ENCODE data around the gene KIAA1328. TPM values are rescaled to one million over a fixed set of nuclear protein-coding genes. Genes with fewer than 3 reads are reported as not detected.

Gene KIAA1328
- total RNA-seq, 1 donor from 2014 or later, result 11.6 TPM

- H3K9me3 Mint-ChIP-seq, result no peaks in the 10 kb centered on the region
- no peak overlapping the region for H3K27ac Mint-ChIP-seq
- TF ChIP-seq, protein P1, sequence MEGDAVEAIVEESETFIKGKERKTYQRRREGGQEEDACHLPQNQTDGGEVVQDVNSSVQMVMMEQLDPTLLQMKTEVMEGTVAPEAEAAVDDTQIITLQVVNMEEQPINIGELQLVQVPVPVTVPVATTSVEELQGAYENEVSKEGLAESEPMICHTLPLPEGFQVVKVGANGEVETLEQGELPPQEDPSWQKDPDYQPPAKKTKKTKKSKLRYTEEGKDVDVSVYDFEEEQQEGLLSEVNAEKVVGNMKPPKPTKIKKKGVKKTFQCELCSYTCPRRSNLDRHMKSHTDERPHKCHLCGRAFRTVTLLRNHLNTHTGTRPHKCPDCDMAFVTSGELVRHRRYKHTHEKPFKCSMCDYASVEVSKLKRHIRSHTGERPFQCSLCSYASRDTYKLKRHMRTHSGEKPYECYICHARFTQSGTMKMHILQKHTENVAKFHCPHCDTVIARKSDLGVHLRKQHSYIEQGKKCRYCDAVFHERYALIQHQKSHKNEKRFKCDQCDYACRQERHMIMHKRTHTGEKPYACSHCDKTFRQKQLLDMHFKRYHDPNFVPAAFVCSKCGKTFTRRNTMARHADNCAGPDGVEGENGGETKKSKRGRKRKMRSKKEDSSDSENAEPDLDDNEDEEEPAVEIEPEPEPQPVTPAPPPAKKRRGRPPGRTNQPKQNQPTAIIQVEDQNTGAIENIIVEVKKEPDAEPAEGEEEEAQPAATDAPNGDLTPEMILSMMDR (conservative IDR thresholded peaks at IDR 0.05), result no peak
- H3K4me1 Mint-ChIP-seq (ENCODE audit: unreplicated experiment), result no peaks in the 10 kb centered on the region
- peaks cover 2% of the 10 kb centered on the region for H3K27me3 Mint-ChIP-seq
- H3K4me3 Mint-ChIP-seq, result no peak overlapping the region
- no peak for DNase-seq (ENCODE audit: extremely low spot score, unreplicated experiment)
- no peaks in the 10 kb centered on the region for H3K36me3 Mint-ChIP-seq
Measured at GRCh38 chr18:37272841-37273240, 443.9 kb downstream of the KIAA1328 start.

DNA sequence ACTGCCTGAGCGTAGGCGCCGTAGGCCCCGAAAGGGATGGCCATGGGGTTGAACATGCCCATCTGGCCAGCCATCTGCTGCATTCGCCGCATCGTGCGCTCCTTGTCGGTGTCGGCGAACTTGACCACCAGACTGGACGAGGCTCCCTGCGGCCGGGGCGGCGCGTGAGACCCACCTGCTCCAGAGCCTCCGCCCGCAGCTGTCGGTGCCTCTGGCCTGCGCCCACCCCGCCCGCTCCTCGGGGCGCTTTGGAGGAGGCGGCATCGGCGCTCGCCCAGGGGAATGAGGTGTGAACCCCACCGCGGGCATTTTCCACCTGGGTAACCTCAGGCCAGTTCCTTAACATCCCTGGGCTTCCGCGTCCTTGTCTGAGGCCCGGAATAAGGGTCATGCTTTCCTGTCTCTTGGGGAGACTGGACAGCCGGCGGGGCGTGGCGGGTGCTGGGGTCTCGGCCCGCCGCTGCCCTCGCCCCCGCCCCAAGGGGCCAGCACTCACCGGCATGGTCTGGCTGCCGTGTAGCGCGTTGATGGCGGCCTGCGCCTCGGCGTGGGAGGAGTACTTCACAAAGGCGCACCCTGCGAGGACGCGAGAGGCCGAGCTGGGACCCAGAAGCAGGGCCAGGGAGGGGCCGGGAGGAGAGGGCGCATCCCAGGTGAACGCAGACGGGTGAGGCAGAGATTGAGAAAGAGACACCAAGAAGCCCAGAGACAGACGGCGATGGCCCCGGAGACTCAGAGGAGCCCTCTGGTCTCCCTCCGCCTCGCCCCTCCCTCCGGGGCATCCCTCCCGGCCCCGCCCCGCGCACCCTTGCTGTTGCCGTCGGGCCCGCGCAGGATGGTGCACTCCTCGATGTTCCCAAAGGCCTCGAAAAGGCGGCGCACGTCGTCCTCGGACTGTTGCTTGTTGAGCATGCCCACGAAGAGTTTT, 445.6 kb downstream of the KIAA1328 start:
- Mint-ChIP-seq H3K9me3 (no peaks in the 10 kb centered on the region), H3K27ac (no peak overlapping the region), H3K4me3 (no peak overlapping the region), H3K36me3 (no peaks in the 10 kb centered on the region), H3K27me3 (peaks cover 9% of the 10 kb centered on the region), H3K4me1 (ENCODE audit: unreplicated experiment) (no peaks in the 10 kb centered on the region)
- no peak for DNase-seq (ENCODE audit: extremely low spot score, unreplicated experiment)
- TF ChIP-seq, protein P1 (conservative IDR thresholded peaks at IDR 0.05), result no peak

DNA sequence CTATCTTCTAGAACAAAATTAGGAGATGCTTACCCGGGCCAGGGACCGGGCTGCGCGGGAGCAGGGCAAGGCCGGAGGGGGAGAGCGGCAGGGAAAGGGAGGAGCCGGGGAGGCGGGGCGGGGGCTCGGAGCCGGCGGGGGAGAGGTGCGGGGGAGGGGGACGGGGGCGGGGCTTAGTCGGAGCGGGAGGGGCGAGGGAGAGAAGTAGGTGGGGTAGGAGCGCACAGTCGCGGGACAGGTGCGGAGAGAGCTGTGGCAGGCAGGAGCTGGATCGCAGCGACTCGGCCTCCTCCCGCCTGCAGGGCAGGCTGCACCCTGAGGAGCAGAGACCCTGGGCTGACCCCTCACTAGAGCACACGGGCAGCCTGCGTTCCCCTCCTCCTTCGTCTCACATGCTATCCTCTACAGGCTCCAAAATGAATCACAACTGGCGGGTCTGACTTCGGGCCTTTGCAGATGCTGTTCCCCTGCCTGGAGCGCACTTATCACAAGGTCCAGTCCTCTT, 446.4 kb downstream of the KIAA1328 start:
- TF ChIP-seq, protein P1 (conservative IDR thresholded peaks at IDR 0.05), result no peak
- Mint-ChIP-seq H3K9me3 (no peaks in the 10 kb centered on the region), H3K27ac (no peak overlapping the region), H3K36me3 (no peaks in the 10 kb centered on the region), H3K27me3 (peaks cover 9% of the 10 kb centered on the region), H3K4me1 (ENCODE audit: unreplicated experiment) (no peaks in the 10 kb centered on the region), H3K4me3 (no peak overlapping the region)
- DNase-seq (ENCODE audit: extremely low spot score, unreplicated experiment), result no peak

GRCh38 chr18:37276111-37276890, 447.4 kb downstream of the KIAA1328 start:
- TF ChIP-seq, protein P1 (conservative IDR thresholded peaks at IDR 0.05), result no peak
- no peaks in the 10 kb centered on the region for H3K9me3 Mint-ChIP-seq
- H3K36me3 Mint-ChIP-seq, result no peaks in the 10 kb centered on the region

DNA sequence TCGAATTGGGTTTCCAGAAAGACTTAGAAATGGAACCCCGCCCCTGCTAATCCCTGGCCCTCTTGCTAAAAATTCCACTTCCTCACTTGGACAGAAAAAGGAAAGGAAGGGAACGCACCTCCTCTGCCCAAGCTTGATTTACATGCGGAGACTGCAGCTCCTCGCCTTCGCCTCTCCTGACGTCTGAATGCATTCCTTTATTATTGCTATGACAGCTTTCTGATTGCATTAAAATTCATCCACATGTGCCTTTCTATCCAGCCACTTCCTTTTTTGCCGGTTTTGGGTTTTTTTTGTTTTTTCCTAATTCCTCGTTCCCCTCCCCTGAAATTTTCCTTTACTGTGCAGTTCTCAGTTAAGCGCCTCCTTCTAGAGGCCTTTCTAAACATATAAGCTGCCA, 448.9 kb downstream of the KIAA1328 start:
- H3K9me3 Mint-ChIP-seq, result no peaks in the 10 kb centered on the region
- TF ChIP-seq, protein P1 (conservative IDR thresholded peaks at IDR 0.05), result no peak
- DNase-seq (ENCODE audit: extremely low spot score, unreplicated experiment), result no peak
- no peak overlapping the region for H3K4me3 Mint-ChIP-seq
- H3K27ac Mint-ChIP-seq, result no peak overlapping the region
- no peaks in the 10 kb centered on the region for H3K4me1 Mint-ChIP-seq (ENCODE audit: unreplicated experiment)
- peaks cover 21% of the 10 kb centered on the region for H3K27me3 Mint-ChIP-seq
- no peaks in the 10 kb centered on the region for H3K36me3 Mint-ChIP-seq

More at GRCh38 chr18:37276111-37276890, 447.4 kb downstream of the KIAA1328 start:
- no peak for DNase-seq (ENCODE audit: extremely low spot score, unreplicated experiment)
- Mint-ChIP-seq H3K27me3 (peaks cover 13% of the 10 kb centered on the region), H3K27ac (no peak overlapping the region), H3K4me1 (ENCODE audit: unreplicated experiment) (no peaks in the 10 kb centered on the region), H3K4me3 (no peak overlapping the region)

Other genes starting within 250 kb of the KIAA1328 start
- gene TPGS2, start 125 bp upstream of the KIAA1328 start, total RNA-seq (ENCODE audit: low replicate concordance), result 94.5 and 121 TPM in 2 replicates